CD4-positive, alpha-beta T cell treated with Interferon gamma for 1 hour (primary cell): ENCODE results near the gene ZDHHC14.
A peak's percentile ranks its signal among the peaks of the same experiment; 100 is the strongest.
"Not testable (repeated sequence)": the region's sequence is repeated elsewhere in the genome, so short reads cannot be mapped to it uniquely, and the experiment has no call there.

Source experiments
- DNase-seq: peaks from one replicate; pipeline ENCODE4 v3.0.0-alpha.2; 2020

Gene ZDHHC14

DNA sequence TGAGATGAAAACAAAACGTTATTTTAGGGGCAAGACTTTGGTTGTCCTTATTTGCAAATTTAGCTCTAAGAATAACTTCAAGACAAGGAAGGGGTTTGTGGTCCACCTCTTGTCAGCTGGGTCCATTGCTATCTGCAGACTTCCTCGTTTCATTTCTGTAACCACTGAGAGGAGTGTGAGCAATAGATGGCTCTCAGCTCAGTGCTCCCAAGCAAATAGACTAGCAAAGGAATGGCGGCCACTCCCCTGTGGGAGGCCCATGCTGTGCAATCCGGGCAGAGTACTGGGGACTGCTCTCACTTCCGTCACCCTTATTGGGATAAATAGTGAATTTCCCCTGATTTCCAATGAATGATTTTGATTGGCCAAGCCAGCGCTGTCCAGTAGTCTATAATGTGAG lies 176.6 kb downstream of the ZDHHC14 start:
- no peak for DNase-seq

DNA sequence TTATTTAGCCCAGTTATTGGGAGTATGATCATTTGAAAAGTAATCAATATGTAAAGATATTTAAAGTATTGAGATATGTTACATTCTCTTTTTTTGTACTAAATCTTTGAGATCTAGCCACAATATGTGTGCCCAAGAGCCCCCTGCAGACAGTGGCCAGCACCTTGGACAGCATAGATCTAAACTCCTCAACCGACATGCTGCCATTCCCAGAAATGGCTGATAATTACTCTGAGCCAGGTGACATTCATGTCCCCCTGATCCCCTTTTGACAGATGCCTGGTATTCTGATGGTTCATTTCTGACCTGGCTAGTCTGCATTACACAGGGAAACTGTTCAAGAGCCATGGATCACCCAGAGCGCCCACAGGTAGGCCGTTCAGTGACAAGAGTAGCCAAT lies 177.1 kb downstream of the ZDHHC14 start:
- no peak for DNase-seq

DNA sequence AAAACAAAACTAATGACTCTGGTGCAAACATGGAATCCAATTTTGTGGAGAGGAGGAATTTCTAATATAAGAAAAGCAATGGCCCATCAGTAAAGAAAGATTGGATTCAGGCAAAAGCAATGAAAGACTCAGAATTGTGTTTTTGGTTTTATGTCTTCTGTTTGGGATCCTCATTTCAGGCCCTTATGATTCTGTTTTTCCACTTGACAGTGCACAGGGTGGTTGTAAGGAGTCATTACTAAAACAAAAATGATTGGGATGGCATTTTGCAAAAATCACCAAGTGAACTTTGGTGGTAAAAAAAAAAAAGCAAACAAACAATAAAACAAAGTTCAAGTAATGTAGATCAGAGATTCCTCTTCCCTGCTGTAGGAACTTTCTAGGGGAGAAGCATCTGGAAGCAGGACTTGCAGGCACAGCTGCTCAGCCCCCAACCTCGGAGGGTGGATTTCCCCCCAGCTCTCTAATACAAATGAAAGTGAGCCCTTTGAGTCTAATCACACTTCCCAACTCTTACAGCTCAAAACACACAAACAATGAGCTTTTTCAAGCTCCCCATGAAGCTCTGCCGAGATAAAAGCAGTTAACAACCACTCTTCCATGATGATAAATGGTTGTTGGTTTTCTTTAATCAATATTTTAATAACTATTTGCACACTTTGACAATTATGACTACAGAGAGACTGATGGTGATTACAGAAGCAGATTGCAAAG lies 177.7 kb downstream of the ZDHHC14 start:
- DNase-seq = no peak

DNA sequence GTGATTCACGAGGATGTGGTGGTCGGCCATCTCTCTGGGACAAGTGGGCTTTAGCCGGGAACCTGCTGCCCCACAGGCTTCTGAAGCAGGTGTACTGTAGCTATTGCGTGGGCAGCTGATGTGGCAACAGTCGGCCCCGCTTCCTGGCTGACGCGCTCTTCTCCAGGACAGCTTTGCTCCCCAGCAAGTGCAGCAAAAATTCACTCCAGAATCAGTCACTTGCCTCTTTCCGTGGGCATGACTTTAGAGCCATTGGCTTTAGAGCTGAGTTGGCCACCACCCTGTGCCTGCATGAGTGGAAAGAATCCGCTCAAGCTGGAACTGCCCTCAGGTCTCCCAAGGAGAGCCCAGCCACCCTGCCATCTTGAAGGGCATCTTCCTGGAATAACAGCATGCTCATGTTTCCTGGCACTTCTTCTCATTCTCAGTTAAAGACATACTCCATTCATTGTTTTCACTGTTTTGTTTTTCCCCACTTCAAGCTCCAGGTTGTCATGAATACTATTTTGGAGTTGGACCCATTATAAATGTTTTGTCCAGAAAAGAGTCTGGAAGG lies 178.3 kb downstream of the ZDHHC14 start:
- no peak for DNase-seq

DNA sequence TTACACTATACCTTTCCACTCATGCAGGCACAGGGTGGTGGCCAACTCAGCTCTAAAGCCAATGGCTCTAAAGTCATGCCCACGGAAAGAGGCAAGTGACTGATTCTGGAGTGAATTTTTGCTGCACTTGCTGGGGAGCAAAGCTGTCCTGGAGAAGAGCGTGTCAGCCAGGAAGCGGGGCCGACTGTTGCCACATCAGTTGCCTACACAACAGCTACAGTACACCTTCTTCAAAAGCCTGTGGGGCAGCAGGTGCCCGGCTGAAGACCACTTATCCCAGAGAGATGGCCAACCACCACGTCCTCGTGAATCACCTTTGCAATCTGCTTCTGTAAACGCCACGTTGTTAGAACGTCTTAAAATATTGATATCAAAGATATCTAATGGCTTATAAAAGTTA lies 179.1 kb downstream of the ZDHHC14 start:
- not testable (repeated sequence) for DNase-seq

DNA sequence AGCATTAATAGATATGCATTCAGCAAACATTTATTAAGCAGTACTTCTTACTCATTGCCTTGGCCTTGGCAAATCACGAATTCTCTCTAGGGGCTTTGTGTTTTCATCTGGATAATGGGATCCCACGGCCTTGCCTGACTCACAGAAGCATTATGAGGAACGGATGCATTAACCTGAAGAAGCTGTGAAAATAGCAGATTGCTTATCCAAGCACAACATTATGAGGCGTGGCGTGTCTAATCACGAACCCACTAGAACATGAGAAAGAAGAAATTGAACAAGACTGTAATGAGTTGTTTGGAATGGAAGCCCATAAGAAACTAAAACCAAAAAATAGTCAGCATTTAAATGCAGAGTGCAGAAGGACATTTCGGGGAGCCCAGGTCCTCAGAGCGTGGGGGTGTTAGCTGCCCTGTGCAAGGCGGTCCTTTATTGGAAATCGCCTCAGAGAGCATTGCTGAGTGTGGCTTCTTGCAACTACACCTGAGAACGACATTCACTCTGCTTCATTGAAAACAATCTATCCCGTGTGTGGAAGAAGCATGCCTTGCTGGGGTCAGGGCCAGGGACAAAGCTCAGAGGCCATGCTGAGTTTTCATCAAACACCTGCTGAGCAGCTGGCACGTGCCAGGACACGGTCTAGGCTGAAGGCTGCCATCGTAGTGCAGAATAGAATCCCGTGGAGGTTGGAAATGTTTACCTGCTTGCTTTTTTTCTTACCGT lies 179.9 kb downstream of the ZDHHC14 start:
- DNase-seq = no peak

DNA sequence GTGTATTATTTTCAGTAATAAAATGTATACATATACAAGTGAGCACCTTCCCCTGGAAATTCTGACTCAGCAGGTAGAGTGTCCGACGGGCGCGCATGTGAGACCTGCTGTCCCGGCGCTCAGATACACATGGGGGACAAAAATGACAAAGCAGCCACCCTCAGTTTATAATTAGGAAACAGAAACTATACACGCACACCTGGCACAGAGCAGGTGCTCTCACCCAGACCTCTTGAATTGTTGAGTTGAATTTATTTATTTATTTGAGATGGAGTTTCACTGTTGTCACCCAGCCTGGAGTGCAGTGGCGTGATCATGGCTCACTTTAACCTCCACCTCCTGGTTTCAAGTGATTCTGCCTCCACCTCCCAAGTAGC lies 180.4 kb downstream of the ZDHHC14 start:
- DNase-seq = no peak

DNA sequence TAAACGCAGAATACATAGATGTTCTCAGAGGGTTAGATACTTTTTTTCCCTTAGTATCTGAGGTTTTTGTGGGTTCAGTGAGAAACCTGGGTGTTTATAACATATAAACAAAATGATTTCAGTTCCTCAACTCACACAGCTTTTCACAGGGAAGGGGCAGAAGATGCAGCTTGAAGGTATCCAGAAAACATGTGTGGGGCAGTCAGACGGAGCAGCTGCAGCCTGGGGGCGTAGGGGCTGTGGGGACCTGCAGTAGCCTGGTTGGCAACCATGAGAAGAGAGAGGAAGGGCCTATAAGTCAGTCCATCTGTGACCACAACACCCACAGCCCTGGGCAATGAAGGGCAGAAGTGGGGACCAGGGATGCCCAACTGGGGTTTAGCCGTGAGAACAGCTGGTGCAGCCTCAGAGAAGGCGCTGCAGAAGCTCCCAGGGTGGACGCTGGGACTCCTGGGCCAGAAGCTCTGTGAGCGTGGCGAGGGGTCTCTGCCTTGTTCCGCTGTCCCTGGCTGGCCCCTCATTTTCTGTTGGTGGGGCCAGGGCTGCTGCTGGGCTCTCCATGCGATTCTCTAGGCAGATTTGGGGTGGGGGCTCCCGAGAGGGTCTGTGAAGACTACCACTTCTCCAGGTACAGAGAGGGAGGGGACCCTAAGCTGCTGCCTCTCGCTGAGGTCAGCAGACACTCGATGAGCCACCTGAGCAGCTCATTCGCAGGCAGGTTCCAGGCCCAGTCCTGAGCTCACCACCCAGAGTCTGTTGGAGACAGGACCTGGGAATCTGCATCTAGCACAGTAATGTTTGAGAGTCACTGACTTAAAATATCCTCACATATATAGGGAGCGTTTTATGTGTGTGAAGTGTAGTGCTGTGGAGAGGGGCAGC lies 181.2 kb downstream of the ZDHHC14 start:
- DNase-seq = peak; percentile 24

DNA sequence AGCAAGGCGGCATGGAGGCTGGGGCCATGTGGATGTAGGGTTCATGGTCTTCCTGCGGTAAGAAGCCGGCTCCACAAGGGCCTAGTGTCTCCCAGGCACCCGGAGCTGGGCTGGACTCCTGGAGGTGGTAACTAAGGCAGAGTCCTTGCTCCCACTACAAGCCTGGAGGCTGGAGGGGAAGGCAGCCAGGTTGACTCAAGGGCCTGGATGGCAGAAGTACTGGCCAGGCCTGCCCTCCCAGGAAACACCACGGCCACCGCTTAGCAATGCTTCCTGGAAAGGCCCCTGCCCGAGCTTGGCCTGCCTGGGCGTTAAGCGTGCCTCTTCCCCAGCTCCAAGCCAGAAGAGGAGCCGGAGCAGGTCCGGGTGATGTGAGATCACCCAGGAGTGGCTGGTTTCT lies 182.0 kb downstream of the ZDHHC14 start:
- no peak for DNase-seq

DNA sequence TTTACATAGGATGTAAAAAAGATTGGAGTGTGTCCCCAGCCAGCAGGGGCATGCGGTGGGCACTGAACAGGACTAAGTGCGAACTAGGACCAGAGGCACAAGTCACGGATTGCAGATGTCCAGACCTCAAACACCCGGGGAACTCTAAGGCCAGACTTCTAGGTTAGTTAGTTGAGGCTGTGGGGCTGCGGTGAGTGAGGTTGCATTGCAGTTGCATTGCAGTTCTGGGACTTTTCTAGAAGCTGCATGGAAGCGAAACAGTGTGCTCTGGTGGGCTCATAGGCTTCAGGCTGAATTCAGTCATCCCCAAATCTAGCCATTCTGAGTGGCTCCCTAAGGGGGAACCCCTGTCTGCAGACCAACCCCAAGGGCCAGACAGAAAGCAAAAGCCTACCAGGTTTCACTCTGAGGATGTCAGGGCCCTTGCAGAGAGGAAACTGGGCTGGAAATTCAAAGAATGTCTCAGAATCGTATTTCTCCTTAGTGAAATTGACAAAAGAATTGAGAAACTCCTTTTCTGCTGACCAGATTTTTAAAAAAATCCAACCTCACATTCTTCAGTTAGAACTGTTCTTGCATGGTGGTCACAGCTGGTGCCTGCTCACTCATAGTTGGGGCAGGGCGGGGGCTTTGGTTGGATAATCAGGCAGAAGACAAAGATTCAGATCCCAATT lies 182.8 kb downstream of the ZDHHC14 start:
- DNase-seq = no peak

DNA sequence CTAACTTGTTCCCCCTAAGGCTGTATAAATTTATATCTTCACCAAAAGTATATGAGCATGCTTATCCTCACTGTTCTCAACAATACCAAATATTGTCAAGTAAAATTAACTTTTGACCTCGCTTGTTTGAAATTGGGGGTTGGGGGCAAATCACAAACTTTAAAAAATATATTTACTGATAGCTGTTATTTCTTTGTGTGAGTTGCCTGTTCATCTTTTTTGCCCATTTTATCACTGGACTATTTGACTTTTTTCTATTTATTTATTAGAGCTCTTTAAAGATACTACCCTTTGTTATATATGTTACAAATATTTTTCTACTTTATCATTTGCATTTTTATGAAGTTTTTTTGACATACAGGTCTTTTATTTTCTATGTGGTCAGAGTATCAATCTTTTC lies 187.7 kb downstream of the ZDHHC14 start:
- DNase-seq = no peak

DNA sequence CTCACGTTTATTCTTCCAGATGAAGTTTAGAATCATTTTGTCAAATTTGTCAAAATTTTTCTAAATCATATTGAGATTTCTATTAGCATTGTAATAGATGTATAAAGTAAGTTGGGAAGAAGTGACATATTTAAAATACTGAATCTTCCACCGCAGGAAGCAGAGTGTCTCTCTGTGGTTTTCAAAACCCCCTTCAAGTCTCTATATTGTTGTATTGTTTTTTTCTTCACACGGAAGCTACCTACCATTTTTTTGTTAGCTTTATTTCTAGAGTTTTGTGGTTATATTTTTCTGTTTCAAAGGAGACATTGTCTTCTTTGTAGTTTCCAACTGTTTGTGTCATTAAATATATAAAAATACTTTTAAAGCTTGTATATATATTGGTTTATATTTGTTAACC lies 188.6 kb downstream of the ZDHHC14 start:
- no peak for DNase-seq

DNA sequence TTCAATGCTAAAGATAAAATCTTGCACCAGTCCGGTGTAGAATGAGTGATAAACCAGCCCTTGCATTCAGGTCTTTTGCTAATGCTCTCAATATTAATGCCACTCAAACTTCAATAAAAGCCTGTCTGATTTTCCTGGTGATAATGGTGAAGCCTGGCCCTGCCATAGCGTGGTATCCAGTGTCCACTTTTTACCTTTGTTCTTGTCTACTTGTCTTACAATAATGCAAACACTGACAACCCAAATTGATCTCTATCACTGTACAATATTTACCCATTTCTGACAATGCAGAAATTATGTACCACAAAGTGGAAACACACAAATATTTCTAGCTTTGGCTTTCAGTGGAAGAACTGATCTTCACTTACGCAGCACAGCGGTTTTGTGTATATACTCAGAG lies 189.1 kb downstream of the ZDHHC14 start:
- no peak for DNase-seq

DNA sequence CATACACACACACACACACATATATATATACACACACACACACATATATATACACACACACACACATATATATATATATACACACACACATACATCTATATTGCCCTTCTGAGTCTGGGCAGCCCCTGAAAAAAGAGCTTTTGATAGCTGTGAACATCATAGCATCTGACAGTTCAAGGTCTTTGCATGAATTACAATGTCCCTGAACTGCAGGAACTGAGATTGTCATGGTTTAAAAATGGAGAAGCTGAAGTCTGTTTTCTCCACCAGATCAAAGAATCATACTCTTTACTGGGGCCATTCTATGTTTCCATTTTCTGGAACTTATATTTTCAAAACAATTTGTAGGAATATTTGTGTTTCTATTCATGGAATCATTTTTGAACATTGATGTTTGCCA lies 189.8 kb downstream of the ZDHHC14 start:
- DNase-seq = no peak

DNA sequence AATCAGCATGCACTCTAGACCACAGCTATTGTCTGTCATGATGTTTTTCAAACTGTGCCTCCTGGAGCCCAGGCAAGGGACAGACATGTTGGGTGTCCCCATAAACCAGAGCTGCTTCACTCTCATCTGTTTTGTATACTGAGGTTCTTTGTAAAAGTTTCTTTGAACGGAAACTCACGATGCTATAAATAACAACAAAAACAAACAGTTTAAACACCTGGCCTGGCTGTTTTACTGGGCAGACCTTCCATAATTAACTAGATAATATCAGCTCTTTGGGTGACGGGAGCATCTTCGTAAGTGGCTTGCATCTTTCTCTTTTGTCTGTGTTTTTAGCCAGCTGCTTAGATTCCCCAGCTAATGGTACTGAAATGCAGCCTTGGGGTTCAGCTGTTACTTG lies 190.3 kb downstream of the ZDHHC14 start:
- DNase-seq = no peak

DNA sequence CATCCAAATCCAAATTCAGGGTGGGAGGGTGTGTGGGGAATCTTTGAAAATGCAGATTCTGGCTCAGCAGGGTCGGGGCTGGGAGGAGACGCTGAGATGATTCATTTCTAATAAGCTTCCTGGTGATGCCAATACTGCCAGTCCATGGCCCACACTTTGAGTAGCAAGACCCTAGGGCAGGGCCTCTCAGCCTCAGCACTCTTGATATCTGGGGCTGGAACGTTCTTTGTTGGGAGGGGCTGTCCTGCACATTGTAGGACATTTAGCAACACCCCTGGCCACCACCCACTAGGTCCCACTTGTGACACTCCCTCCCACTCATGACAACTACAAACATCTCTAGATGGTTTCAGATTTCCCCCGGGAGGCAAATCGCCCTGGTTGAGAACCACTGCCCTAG lies 191.0 kb downstream of the ZDHHC14 start:
- no peak for DNase-seq

DNA sequence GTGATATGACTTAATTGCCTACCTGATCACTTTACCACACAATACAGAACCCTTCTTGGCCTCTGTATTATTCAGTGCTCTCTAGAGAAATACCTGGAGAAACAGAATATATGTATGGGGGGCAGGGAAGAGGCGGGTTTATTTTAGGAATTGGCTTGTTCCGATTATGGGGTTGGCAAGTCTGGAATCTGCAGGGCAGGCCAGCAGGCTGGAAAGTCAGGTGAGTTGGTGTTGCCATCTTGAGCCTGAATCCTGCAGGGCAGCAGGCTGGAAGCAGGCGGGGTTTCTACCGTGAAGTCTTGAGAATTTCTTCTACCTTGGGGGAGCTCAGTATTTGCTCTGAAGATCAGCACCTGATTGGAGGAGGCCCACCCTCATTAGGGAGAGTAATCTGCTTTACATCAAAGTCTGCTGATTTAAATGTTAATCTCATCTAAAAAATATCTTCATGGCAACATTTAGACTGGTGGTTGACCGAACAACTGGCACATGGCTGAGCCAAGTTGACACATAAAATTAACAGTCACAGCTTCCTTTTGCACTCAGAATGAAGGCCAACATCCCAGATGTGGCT lies 193.9 kb downstream of the ZDHHC14 start:
- no peak for DNase-seq

DNA sequence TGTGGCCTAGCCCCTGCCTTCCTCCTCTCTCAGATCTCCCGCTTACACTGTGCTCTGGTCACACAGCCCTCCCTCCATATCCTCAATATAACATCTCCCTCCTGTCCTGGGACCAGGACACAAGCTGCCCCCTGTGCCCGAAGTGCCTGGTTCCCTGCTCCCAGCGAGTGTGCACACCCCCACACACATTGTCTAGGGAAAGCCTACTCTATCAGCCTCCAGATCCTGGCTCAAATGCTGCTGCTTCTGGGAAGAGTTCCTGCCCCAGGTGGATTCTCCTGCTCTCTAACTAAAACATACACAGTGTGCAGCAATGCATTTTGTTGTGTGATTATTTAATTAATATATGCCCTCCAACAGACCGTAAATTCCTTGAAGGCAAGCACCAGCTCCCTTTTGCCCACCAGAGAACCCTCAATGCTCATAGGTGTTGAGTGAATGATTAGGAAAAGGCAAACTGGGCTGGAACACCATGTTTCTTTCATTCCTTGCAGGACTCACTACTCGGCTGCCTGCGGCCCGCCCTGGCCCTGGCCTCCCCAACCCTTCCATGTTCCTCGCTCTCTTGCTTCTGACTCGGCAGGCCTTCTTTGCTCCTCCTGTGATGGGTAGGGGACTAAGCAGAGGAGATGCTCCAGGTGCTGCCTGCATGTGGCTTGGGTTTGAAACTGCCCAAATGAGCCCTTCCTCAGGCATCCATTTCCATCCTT lies 194.6 kb downstream of the ZDHHC14 start:
- DNase-seq = no peak

DNA sequence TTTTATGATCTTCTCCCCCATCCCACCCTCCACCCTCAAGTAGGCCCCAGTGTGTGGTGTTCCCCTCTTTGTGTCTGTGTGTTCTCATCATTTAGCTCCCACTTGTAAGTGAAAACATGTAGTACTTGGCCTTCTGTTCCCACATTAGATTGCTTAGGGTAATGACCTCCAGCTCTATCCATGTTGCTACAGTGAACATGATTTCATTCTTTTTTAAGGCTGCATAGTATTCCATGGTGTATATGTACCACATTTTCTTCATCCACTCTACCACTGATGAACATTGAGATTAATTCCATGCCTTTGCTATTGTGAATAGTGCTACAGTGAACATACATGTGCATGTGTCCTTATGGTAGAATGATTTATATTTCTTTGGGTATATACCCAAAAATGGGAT lies 196.0 kb downstream of the ZDHHC14 start:
- DNase-seq = not testable (repeated sequence)

DNA sequence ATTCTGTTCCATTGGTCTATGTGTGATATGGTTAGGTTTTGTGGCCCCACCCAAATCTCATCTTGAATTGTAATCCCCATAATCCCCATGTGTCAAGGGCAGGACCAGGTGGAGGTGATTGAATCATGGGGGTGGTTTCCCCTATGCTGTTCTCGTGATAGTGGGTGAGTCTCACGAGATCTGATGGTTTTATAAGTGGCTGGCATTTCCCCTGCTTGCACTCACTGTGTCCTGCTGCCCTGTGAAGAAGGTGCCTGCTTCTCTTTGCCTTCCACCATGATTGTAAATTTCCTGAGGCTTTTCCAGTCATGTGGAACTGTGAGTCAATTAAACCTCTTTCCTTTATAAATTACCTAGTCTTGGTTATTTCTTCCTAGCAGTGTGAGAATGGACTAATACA lies 197.5 kb downstream of the ZDHHC14 start:
- DNase-seq = not testable (repeated sequence)

DNA sequence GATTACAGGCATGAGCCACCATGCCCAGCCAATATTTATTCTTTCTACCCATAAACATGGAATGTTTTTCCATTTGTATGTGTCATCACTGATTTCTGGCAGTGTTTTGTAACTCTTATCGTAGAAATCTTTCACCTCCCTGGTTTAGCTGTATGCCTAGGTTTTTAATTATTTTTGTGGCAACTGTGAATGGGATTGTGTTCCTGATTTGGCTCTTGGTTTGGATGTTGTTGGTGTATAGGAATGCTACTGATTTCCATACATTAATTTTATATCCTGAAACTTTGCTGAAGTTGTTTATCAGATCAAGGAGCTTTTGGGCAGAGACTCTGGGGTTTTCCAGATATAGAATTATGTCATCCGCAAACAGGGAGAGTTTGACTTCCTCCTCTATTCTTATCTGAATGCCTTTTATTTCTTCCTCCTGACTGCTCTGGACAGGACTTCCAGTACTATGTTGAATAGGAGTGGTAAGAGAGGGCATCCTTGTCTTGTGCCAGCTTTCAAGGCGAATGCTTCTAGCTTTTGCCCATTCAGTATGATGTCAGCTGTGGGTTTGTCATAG lies 198.6 kb downstream of the ZDHHC14 start:
- DNase-seq = no peak
